H1 (cell line): ENCODE results near the gene RAD51B. TPM values are rescaled to one million over a fixed set of nuclear protein-coding genes. Genes with fewer than 3 reads are reported as not detected.

ENCODE experiments used
- CTCF ChIA-PET: fragments of 300-600 bp; sonication (Branson Sonifier 250); formaldehyde crosslinking; loops from one replicate; lab custom pipeline; 2021; ENCODE audit not compliant: partially characterized antibody; lab: Charles Lee
- POLR2A ChIA-PET: fragments of 300-600 bp; sonication (Branson Sonifier 250); formaldehyde crosslinking; loops from one replicate; lab custom pipeline; 2021; ENCODE audit warnings: inconsistent platforms; ENCODE audit not compliant: partially characterized antibody; lab: Charles Lee
- DNase-seq, 2 experiments: peaks; one replicate each; pipeline versions ENCODE4 v3.0.0 to v3.0.0-alpha.2; 2010 to 2022; ENCODE audit warnings: low spot score in 2 of 2, low read depth in 1 of 2, mixed read lengths in 1 of 2
- FAIRE-seq: peaks from 2 replicates; lab custom pipeline; 2011; peaks lifted over from hg19 to GRCh38; lab: Jason Lieb, UNC
- H2AFZ ChIP-seq: 2 replicates; pipeline ENCODE4 v1.8.1; 2012; ENCODE audit warnings: low read length, inconsistent platforms
- H2AK5ac ChIP-seq: 2 replicates; pipeline ENCODE4 v1.6.1; 2013; ENCODE audit warnings: low read depth, low read length
- H2BK120ac ChIP-seq: replicated peaks from 2 replicates; pipeline ENCODE3; 2013; ENCODE audit warnings: low read depth, low read length, inconsistent platforms
- H2BK12ac ChIP-seq: 2 replicates; pipeline ENCODE4 v1.6.1; 2013; ENCODE audit warnings: low read depth, low read length
- H2BK15ac ChIP-seq: 2 replicates; pipeline ENCODE4 v1.6.1; 2013; ENCODE audit warnings: low read length
- H2BK20ac ChIP-seq: 2 replicates; pipeline ENCODE4 v1.6.1; 2013; ENCODE audit warnings: low read length
- H2BK5ac ChIP-seq: 2 replicates; pipeline ENCODE4 v1.6.1; 2013; ENCODE audit warnings: low read depth, low read length
- H3K14ac ChIP-seq: 2 replicates; pipeline ENCODE4 v1.6.1; 2013; ENCODE audit warnings: inconsistent platforms; ENCODE audit not compliant: insufficient read length
- H3K18ac ChIP-seq: 2 replicates; pipeline ENCODE4 v1.6.1; 2013; ENCODE audit warnings: low read length; ENCODE audit errors: extremely low read depth
- H3K23ac ChIP-seq: 2 replicates; pipeline ENCODE4 v1.6.1; 2013; ENCODE audit warnings: inconsistent platforms; ENCODE audit not compliant: insufficient read length
- H3K23me2 ChIP-seq: 2 replicates; pipeline ENCODE4 v1.6.1; 2013; ENCODE audit warnings: low read depth, low read length
- H3K27ac ChIP-seq: 2 replicates; pipeline ENCODE4 v1.6.1; 2011; ENCODE audit warnings: low read depth, low read length, inconsistent platforms
- H3K27me3 ChIP-seq, 4 experiments: replicated peaks in 1 of 4; 1 replicate in 1 of 4; 2 replicates in 3 of 4; pipeline versions ENCODE4 v1.6.1 to v1.8.1; 2011 to 2013; ENCODE audit warnings: low read length in 3 of 4, mild to moderate bottlenecking in 3 of 4, inconsistent platforms in 2 of 4, mixed read lengths in 2 of 4, moderate library complexity in 1 of 4; ENCODE audit not compliant: control insufficient read depth in 3 of 4, insufficient read depth in 3 of 4; ENCODE audit errors: extremely low read depth in 1 of 4
- H3K36me3 ChIP-seq, 4 experiments: 2 replicates each; pipeline versions ENCODE4 v1.6.1 to v1.8.1; 2011 to 2013; ENCODE audit warnings: mild to moderate bottlenecking in 4 of 4, low read length in 3 of 4, moderate library complexity in 2 of 4, control low read depth in 1 of 4, inconsistent platforms in 1 of 4; ENCODE audit not compliant: insufficient read depth in 4 of 4, control insufficient read depth in 2 of 4
- H3K4ac ChIP-seq: replicated peaks from 2 replicates; pipeline ENCODE3; 2013; ENCODE audit warnings: low read length, low read depth, mixed read lengths, inconsistent platforms; ENCODE audit not compliant: insufficient read length
- H3K4me1 ChIP-seq, 4 experiments: replicated peaks in 1 of 4; 1 replicate in 1 of 4; 2 replicates in 3 of 4; pipeline versions ENCODE4 v1.6.1 to v1.8.1; 2011 to 2013; ENCODE audit warnings: low read length in 3 of 4, inconsistent platforms in 2 of 4, mixed read lengths in 1 of 4; ENCODE audit not compliant: insufficient read depth in 4 of 4, control insufficient read depth in 3 of 4
- H3K4me2 ChIP-seq, 2 experiments: 2 replicates each; pipeline versions ENCODE4 v1.6.1 to v1.8.1; 2011 to 2013; ENCODE audit warnings: low read depth in 2 of 2, low read length in 2 of 2, control low read depth in 1 of 2, inconsistent platforms in 1 of 2, mild to moderate bottlenecking in 1 of 2; ENCODE audit not compliant: insufficient read depth in 1 of 2
- H3K4me3 ChIP-seq, 4 experiments: fragments of 200-600, 300-600 bp in 1 of 4; sonication (generic), shearing (Covaris generic), sonication (Bioruptor Twin) in 1 of 4; 2 replicates each; pipeline versions ENCODE4 v1.5.1 to v1.8.1; 2011 to 2016; ENCODE audit warnings: low read length in 4 of 4, low read depth in 3 of 4, control low read depth in 2 of 4, inconsistent platforms in 2 of 4, mild to moderate bottlenecking in 2 of 4, mixed read lengths in 1 of 4, moderate library complexity in 1 of 4; ENCODE audit not compliant: insufficient read depth in 2 of 4; ENCODE audit errors: extremely low read depth in 1 of 4
- H3K56ac ChIP-seq: replicated peaks from 2 replicates; pipeline ENCODE3; 2013; ENCODE audit warnings: low read depth, mild to moderate bottlenecking, mixed read lengths, low read length, inconsistent platforms; ENCODE audit not compliant: insufficient read length
- H3K79me1 ChIP-seq: 2 replicates; pipeline ENCODE4 v1.6.1; 2013; ENCODE audit warnings: low read depth, low read length, control low read depth
- H3K79me2 ChIP-seq, 2 experiments: 2 replicates each; pipeline versions ENCODE4 v1.6.1 to v1.8.1; 2012 to 2013; ENCODE audit warnings: low read length in 2 of 2, mild to moderate bottlenecking in 2 of 2, inconsistent platforms in 1 of 2; ENCODE audit not compliant: insufficient read depth in 2 of 2, control insufficient read depth in 1 of 2
- H3K9ac ChIP-seq, 4 experiments: replicated peaks in 1 of 4; 1 replicate in 1 of 4; 2 replicates in 3 of 4; pipeline versions ENCODE4 v1.6.1 to v1.8.1; 2011 to 2013; ENCODE audit warnings: low read depth in 3 of 4, low read length in 3 of 4, control low read depth in 2 of 4, mild to moderate bottlenecking in 2 of 4, moderate library complexity in 2 of 4, inconsistent platforms in 1 of 4; ENCODE audit errors: extremely low read depth in 1 of 4
- H3K9me3 ChIP-seq, 2 experiments: 2 replicates each; pipeline versions ENCODE4 v1.6.1 to v1.8.1; 2012 to 2013; ENCODE audit warnings: mild to moderate bottlenecking in 2 of 2, moderate library complexity in 2 of 2, control low read depth in 1 of 2, inconsistent platforms in 1 of 2, low read depth in 1 of 2, low read length in 1 of 2, mixed read lengths in 1 of 2; ENCODE audit not compliant: insufficient read depth in 2 of 2
- H4K20me1 ChIP-seq, 2 experiments: replicated peaks in 1 of 2; 2 replicates each; pipeline versions ENCODE3 to v1.8.1; 2011 to 2013; ENCODE audit warnings: inconsistent platforms in 2 of 2, low read length in 2 of 2, mild to moderate bottlenecking in 1 of 2; ENCODE audit not compliant: insufficient read depth in 2 of 2, control insufficient read depth in 1 of 2
- H4K5ac ChIP-seq: 2 replicates; pipeline ENCODE4 v1.6.1; 2013; ENCODE audit warnings: low read length, low read depth, mixed read lengths, inconsistent platforms; ENCODE audit not compliant: insufficient read length
- H4K8ac ChIP-seq: 2 replicates; pipeline ENCODE4 v1.8.0; 2013; ENCODE audit warnings: mild to moderate bottlenecking, moderate library complexity, low read length, inconsistent platforms; ENCODE audit not compliant: insufficient read depth; ENCODE audit errors: extremely low read depth
- H4K91ac ChIP-seq: replicated peaks from 2 replicates; pipeline ENCODE3; 2013; ENCODE audit warnings: low read length, mixed read lengths, inconsistent platforms; ENCODE audit not compliant: insufficient read length
- CREB1 ChIP-seq: IDR thresholded peaks from 2 replicates; pipeline ENCODE4 v1.6.1; 2012; ENCODE audit warnings: inconsistent platforms
- EZH2 ChIP-seq: fragments of 200-600 bp; sonication (generic); IDR thresholded peaks from 2 replicates; pipeline ENCODE4 v1.7.1; 2012; ENCODE audit warnings: low read depth, mild to moderate bottlenecking, moderate library complexity, low read length, inconsistent platforms; ENCODE audit not compliant: severe bottlenecking
- FOSL1 ChIP-seq: IDR thresholded peaks from 2 replicates; pipeline ENCODE4 v1.6.1; 2011; ENCODE audit warnings: mild to moderate bottlenecking, low read depth, low read length, moderate library complexity; ENCODE audit not compliant: insufficient read depth
- HDAC2 ChIP-seq, 2 experiments: fragments of 300-600 bp in 1 of 2; sonication (generic) in 1 of 2; IDR thresholded peaks; 2 replicates each; pipeline ENCODE4 v1.6.1; 2011 to 2012; ENCODE audit warnings: low read depth in 2 of 2, low read length in 2 of 2, mild to moderate bottlenecking in 2 of 2, moderate library complexity in 2 of 2, borderline replicate concordance in 1 of 2, inconsistent platforms in 1 of 2
- HDAC6 ChIP-seq: IDR thresholded peaks from one replicate; pipeline ENCODE4 v1.7.1; 2012; ENCODE audit warnings: low read depth, mild to moderate bottlenecking, inconsistent platforms, low read length, moderate library complexity
- JUND ChIP-seq: IDR thresholded peaks from 2 replicates; pipeline ENCODE4 v1.6.1; 2011; ENCODE audit warnings: mild to moderate bottlenecking, improper control_type of control experiment, low read length
- KDM1A ChIP-seq: fragments of 200-600, 300-600 bp; sonication (generic); IDR thresholded peaks from 2 replicates; pipeline ENCODE4 v1.7.1; 2016; ENCODE audit warnings: mild to moderate bottlenecking, low read length, borderline replicate concordance
- KDM5A ChIP-seq: fragments of 200-600 bp; IDR thresholded peaks from 2 replicates; pipeline ENCODE4 v1.7.1; 2012; ENCODE audit warnings: mild to moderate bottlenecking, low read length, inconsistent platforms, mixed read lengths
- NRF1 ChIP-seq: IDR thresholded peaks from 2 replicates; pipeline ENCODE4 v1.6.1; 2011; ENCODE audit warnings: mild to moderate bottlenecking, low read depth, low read length, improper control_type of control experiment
- SIX5 ChIP-seq: IDR thresholded peaks from 2 replicates; pipeline ENCODE4 v1.6.1; 2011; ENCODE audit warnings: mild to moderate bottlenecking, low read depth, low read length
- SP2 ChIP-seq: IDR thresholded peaks from 2 replicates; pipeline ENCODE4 v1.6.1; 2012; ENCODE audit warnings: mild to moderate bottlenecking, low read length, inconsistent platforms
- SRF ChIP-seq: IDR thresholded peaks from 2 replicates; pipeline ENCODE4 v1.6.1; 2011; ENCODE audit warnings: mild to moderate bottlenecking, low read depth, low read length, moderate library complexity
- TAF1 ChIP-seq: IDR thresholded peaks from 2 replicates; pipeline ENCODE4 v1.6.1; 2011; ENCODE audit warnings: mild to moderate bottlenecking, low read depth, low read length
- TAF7 ChIP-seq: optimal IDR thresholded peaks from 2 replicates; pipeline ENCODE3; 2011; ENCODE audit warnings: low read depth, mild to moderate bottlenecking, inconsistent platforms, low read length, moderate library complexity, borderline replicate concordance
- TBP ChIP-seq: IDR thresholded peaks from 2 replicates; pipeline ENCODE4 v1.6.1; 2011; ENCODE audit warnings: low read depth, low read length, improper control_type of control experiment
- TCF12 ChIP-seq: IDR thresholded peaks from 2 replicates; pipeline ENCODE4 v1.6.1; 2011; ENCODE audit warnings: low read depth, mild to moderate bottlenecking, low read length
- polyA plus RNA-seq, 7 experiments: library from polyadenylated mRNA; depleted of rRNA in 3 of 7; stranded (reverse) in 5 of 7; unstranded in 2 of 7; fragments of >200 nt in 5 of 7; fragments of 200-250 nt in 2 of 7; gene quantifications; 1 replicate in 5 of 7; 2 replicates in 1 of 7; 4 replicates in 1 of 7; pipeline versions ENCODE4 v1.2.1 to v1.2.3, GENCODE V29; 2011 to 2013; ENCODE audit warnings: missing spikeins in 2 of 7, mixed read lengths in 2 of 7
- total RNA-seq: library from RNA; stranded (reverse); fragmentation: NEBNext Ultra II Directional; extraction: Animal tissue kit (Norgen Biotek cat#: 25700); gene quantifications from 2 replicates; pipeline ENCODE4 v1.2.1, GENCODE V29; 2021

The RAD51B gene
- total and polyA plus RNA-seq, 2 of the 8 experiments (the other 6 are each of a cell fraction or from before 2014, with no cell fraction given): 3.9 to 14.9 TPM

GRCh38 chr14:67879026-67879425, 59.4 kb downstream of the RAD51B start:
- H4K5ac ChIP-seq: no peak overlapping the region
- no peaks in the 10 kb centered on the region for H3K9me3 ChIP-seq
- FAIRE-seq: no peak

More at GRCh38 chr14:67879026-67879425, 59.4 kb downstream of the RAD51B start:
- no peak overlapping the region for H3K4ac ChIP-seq
- H3K18ac ChIP-seq: no peak overlapping the region
- no peak overlapping the region for H2AFZ ChIP-seq
- no peak overlapping the region for H3K4me2 ChIP-seq
- DNase-seq: no peak
- H2BK15ac ChIP-seq: no peak overlapping the region
- H3K4me1 ChIP-seq: peaks cover 0 to 3% (median 0%) of the 10 kb centered on the region in 4 experiments; a peak in 1 of 7 replicates
- no peak overlapping the region for H4K91ac ChIP-seq
- H4K8ac ChIP-seq: no peak overlapping the region
- H2BK12ac ChIP-seq: no peak overlapping the region
- no peaks in the 10 kb centered on the region for H3K27me3 ChIP-seq
- H3K27ac ChIP-seq: no peak overlapping the region
- no peak overlapping the region for H3K56ac ChIP-seq
- ChIA-PET CTCF (no interaction called here), POLR2A (no interaction called here)
- H3K14ac ChIP-seq: no peak overlapping the region
- no peak overlapping the region for H3K23ac ChIP-seq
- H3K23me2 ChIP-seq: no peaks in the 10 kb centered on the region; the same call in 1 of the 2 replicates
- no peak overlapping the region for H2AK5ac ChIP-seq
- TF ChIP-seq HDAC6 (no peak), SRF (no peak), KDM1A (no peak), NRF1 (no peak), KDM5A (no peak), TBP (no peak), SIX5 (no peak), CREB1 (no peak), JUND (no peak), SP2 (no peak), TAF1 (no peak), TAF7 (no peak), HDAC2 (IDR thresholded peaks at IDR 0.05; ENCODE audit: borderline replicate concordance in 1 of 2, low read depth in 2 of 2, low read length in 2 of 2) (no peak), FOSL1 (no peak), EZH2 (no peak), TCF12 (no peak)
- H3K79me2 ChIP-seq: no peaks in the 10 kb centered on the region
- no peak overlapping the region for H2BK5ac ChIP-seq
- H3K79me1 ChIP-seq: no peaks in the 10 kb centered on the region
- no peak overlapping the region for H3K9ac ChIP-seq
- H2BK120ac ChIP-seq: no peak overlapping the region
- H3K4me3 ChIP-seq: no peak overlapping the region
- no peaks in the 10 kb centered on the region for H3K36me3 ChIP-seq
- no peaks in the 10 kb centered on the region for H4K20me1 ChIP-seq
- H2BK20ac ChIP-seq: no peak overlapping the region
